ENCODE data around the gene LGALS3BP. TPM values are rescaled to one million over a fixed set of nuclear protein-coding genes. Genes with fewer than 3 reads are reported as not detected.

LGALS3BP gene, protein sequence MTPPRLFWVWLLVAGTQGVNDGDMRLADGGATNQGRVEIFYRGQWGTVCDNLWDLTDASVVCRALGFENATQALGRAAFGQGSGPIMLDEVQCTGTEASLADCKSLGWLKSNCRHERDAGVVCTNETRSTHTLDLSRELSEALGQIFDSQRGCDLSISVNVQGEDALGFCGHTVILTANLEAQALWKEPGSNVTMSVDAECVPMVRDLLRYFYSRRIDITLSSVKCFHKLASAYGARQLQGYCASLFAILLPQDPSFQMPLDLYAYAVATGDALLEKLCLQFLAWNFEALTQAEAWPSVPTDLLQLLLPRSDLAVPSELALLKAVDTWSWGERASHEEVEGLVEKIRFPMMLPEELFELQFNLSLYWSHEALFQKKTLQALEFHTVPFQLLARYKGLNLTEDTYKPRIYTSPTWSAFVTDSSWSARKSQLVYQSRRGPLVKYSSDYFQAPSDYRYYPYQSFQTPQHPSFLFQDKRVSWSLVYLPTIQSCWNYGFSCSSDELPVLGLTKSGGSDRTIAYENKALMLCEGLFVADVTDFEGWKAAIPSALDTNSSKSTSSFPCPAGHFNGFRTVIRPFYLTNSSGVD
- total RNA-seq (2016; rRNA removed; fragmentation: Illumina TruSeq; extraction: Trizol) (116 and 332 TPM in 2 replicates), polyA plus RNA-seq (2011; rRNA removed) (137 and 185 TPM in 2 replicates), polyA minus RNA-seq (2011; rRNA and poly(A)+ RNA removed; ENCODE audit: low replicate concordance) (165 and 565 TPM in 2 replicates), Bru-seq, nascent RNA (percentile 87 among the genes with signal in this experiment), BruChase-seq, experiment 1, labeled RNA remaining after a 6-hour chase (percentile 93 among the genes with signal in this experiment), BruChase-seq, experiment 2, labeled RNA remaining after a 2-hour chase (percentile 87 among the genes with signal in this experiment)
- 62.3 and 63.4 TPM in 2 replicates for total RNA-seq (2016; cell fraction: cytosol; rRNA removed; fragmentation: Illumina TruSeq; extraction: Trizol; ENCODE audit: low read depth)
- total RNA-seq (2016; cell fraction: insoluble cytoplasmic fraction; rRNA removed; fragmentation: Illumina TruSeq; extraction: Trizol) = 116 and 342 TPM in 2 replicates
- total RNA-seq (2016; cell fraction: membrane; rRNA removed; fragmentation: Illumina TruSeq; extraction: Trizol) = 57.6 and 60.1 TPM in 2 replicates
- 311 and 384 TPM in 2 replicates for total RNA-seq (2016; cell fraction: nucleus; rRNA removed; fragmentation: Illumina TruSeq; extraction: Trizol)
- polyA plus RNA-seq (2011; cell fraction: cytosol; rRNA removed) = 89.4 and 111 TPM in 2 replicates
- 667 and 704 TPM in 2 replicates for polyA plus RNA-seq (2011; cell fraction: nucleus; rRNA removed)
- polyA plus RNA-seq (2012) = 341 and 458 TPM in 2 replicates
- 36.8 and 37.2 TPM in 2 replicates for polyA plus RNA-seq (2016; cell fraction: cytosol; fragmentation: Illumina TruSeq; extraction: Trizol; ENCODE audit: low read depth)
- polyA plus RNA-seq (2016; cell fraction: insoluble cytoplasmic fraction; fragmentation: Illumina TruSeq; extraction: Trizol; ENCODE audit: low read depth) = 103 and 140 TPM in 2 replicates
- polyA plus RNA-seq (2016; cell fraction: membrane; fragmentation: Illumina TruSeq; extraction: Trizol; ENCODE audit: low read depth) = 41.5 and 48.5 TPM in 2 replicates
- polyA plus RNA-seq (2016; cell fraction: nucleus; fragmentation: Illumina TruSeq; extraction: Trizol; ENCODE audit: insufficient read depth, low read depth) = 669 and 711 TPM in 2 replicates
- polyA minus RNA-seq (2011; cell fraction: cytosol; rRNA and poly(A)+ RNA removed) = 316 and 377 TPM in 2 replicates
- polyA minus RNA-seq (2011; cell fraction: nucleus; rRNA and poly(A)+ RNA removed) = 112 and 148 TPM in 2 replicates
- long read RNA-seq, experiment 1, transcript LGALS3BP-202 (5 exons, 936 nt) = minor isoform, 24 of 647 reads
- long read RNA-seq, experiment 1, transcript LGALS3BP-201 (6 exons, 2,405 nt) = major isoform, 504 of 647 reads
- long read RNA-seq, experiment 1, transcript LGALS3BP-210 (3 exons, 882 nt) = minor isoform, 6 of 647 reads
- long read RNA-seq, experiment 1, partial matches to known transcripts = 44 of 647 reads
- long read RNA-seq, experiment 1, other reads (novel, unspliced or antisense) = 64 of 647 reads
- long read RNA-seq, experiment 2, transcript LGALS3BP-202 (5 exons, 936 nt) = minor isoform, 24 of 1,309 reads
- long read RNA-seq, experiment 2, transcript LGALS3BP-210 (3 exons, 882 nt) = minor isoform, 14 of 1,309 reads
- long read RNA-seq, experiment 2, transcript LGALS3BP-201 (6 exons, 2,405 nt) = major isoform, 927 of 1,309 reads
- long read RNA-seq, experiment 2, partial matches to known transcripts = 123 of 1,309 reads
- long read RNA-seq, experiment 2, other reads (novel, unspliced or antisense) = 217 of 1,309 reads

DNA sequence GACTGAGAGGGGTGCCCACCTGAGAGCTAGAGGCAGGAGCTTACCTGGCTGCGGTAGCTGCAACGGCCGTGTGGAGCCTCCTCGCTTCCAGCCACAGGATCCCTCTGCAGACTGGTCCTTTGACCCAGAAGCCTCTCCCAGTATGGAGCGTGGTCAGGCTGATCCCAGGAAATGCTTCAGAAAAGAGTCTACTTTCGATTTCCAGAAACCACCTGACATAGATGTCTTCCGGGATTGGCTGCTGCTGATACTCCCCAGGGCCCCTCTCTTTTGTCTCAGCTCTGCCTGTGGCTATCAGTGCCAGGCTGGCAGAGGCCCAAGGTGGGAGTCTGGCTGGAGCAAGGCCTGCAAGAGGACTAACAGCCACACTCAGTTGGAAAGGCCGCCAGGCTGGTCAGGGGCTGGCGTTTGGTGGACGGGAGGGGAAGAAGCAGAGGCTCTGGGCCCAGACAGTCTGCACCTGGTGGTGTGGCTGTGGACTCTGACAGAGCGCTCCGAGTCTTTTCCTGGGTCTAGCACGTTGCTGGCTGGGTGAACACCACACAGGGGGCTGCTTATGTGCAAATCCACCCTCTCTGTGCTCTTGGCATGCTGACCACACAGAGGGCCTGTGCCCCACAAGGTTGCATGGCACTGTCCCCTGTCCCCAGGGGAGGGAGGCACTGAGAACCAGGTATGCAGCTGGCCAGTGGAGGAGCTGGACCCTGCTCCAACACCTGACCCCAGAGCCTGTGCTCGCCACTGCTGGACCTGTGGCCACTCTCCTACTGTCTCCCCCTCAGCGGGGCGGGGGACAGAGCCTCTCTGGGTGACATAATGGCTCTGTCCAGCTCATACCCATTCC lies at the start of gene LGALS3BP:
LGALS3BP (minus strand) TSS at position 144 of the 844 bp plus-strand sequence. CDS start 2,732 bp downstream, outside the sequence.
- Histone ChIP-seq H3K4me3 (replicated peaks in 1 of 3; ENCODE audit: insufficient read depth in 1 of 3, low read depth in 2 of 3, low read length in 3 of 3) (peak within 1 kb of the TSS; percentile 73 to 84 (median 81)), H3K4me2 (ENCODE audit: low read depth, low read length) (peak within 1 kb of the TSS; percentile 96), H3K27me3 (ENCODE audit: control insufficient read depth in 1 of 2, insufficient read depth in 2 of 2, low read length in 2 of 2) (no peaks in the 10 kb centered on the region; a peak in 1 of 5 replicates), H2AFZ (ENCODE audit: low read length) (no peak within 1 kb of the TSS), H3K9ac (ENCODE audit: insufficient read depth, low read depth, low read length) (peak within 1 kb of the TSS; percentile 90), H3K27ac (ENCODE audit: extremely low read length, insufficient read depth, low read length) (peak within 1 kb of the TSS; percentile 88), H3K79me2 (ENCODE audit: insufficient read depth, low read length) (peaks cover 23% of the 10 kb centered on the region), H3K36me3 (replicated peaks in 1 of 2; ENCODE audit: control insufficient read depth in 1 of 2, insufficient read depth in 2 of 2, low read length in 2 of 2) (peaks cover 6 to 27% of the 10 kb centered on the region in 2 experiments), H3K9me3 (ENCODE audit: low read length) (no peaks in the 10 kb centered on the region), H3K4me1 (ENCODE audit: insufficient read depth, low read length) (peaks cover 55% of the 10 kb centered on the region), H4K20me1 (ENCODE audit: insufficient read depth, low read length) (peaks cover 14% of the 10 kb centered on the region; the same call in 1 of the 2 replicates)
- TSS peak; percentile 99 for BruUV-seq (replicated peaks)
- WGBS (ENCODE audit: low lambda C conversion rate) = 0% methylated on average over 13 of the region's 16 CpGs
- ChIA-PET CTCF (ENCODE audit: low intra/inter-chr PET ratio, low total read pairs) (interaction anchor here (0.9 kb wide), 1 partner anchor 9 kb away, joined by 4 read pairs; no protein-coding TSS in a partner anchor), POLR2A (interaction anchor here (0.6 to 4.6 kb wide), 33 partner anchors 9 to 857 kb away, joined by 3 to 51 read pairs (median 5); partner anchors contain the start of genes CANT1, ENGASE and USP36)
- FAIRE-seq (peak; percentile 100), ATAC-seq (peak; percentile 92), DNase-seq (ENCODE audit: low spot score) (peak; percentile 97)
- intact Hi-C loops (cut with micrococcal nuclease; ENCODE audit: unreplicated experiment) (loop anchor here (2.0 kb wide), 1 partner anchor 29 kb away; the partner anchor contains the start of gene CANT1), in situ Hi-C loops (cut with HindIII; ENCODE audit: extremely low pct_ligation_motif_present, low pct_unique_long_range_greater_than_20kb) (no loop called here)
- TF ChIP-seq ZNF530 (CRISPR knock-in tag; IDR thresholded peaks at IDR 0.05; ENCODE audit: low read depth) (no peak), NR3C1 (CRISPR knock-in tag; IDR thresholded peaks at IDR 0.05) (no peak), KAT2B (IDR thresholded peaks at IDR 0.05; ENCODE audit: borderline replicate concordance, low read depth, low read length) (no peak), PRPF4 (IDR thresholded peaks at IDR 0.05; ENCODE audit: low read depth, low read length, poor library complexity, severe bottlenecking) (no peak), ZBTB7B (CRISPR knock-in tag; IDR thresholded peaks at IDR 0.05) (peak; percentile 67), ZBTB21 (CRISPR knock-in tag; IDR thresholded peaks at IDR 0.05) (no peak), TP53 (CRISPR knock-in tag; conservative IDR thresholded peaks at IDR 0.05) (0 out of 2 replicates have a peak, but pooled peaks have one; percentile 24), ZMYM3 (CRISPR knock-in tag; IDR thresholded peaks at IDR 0.05) (0 out of 2 replicates have a peak, but pooled peaks have one; percentile 8), KLF6 (CRISPR knock-in tag; IDR thresholded peaks at IDR 0.05) (peak; percentile 45), ZNF329 (CRISPR knock-in tag; IDR thresholded peaks at IDR 0.05; ENCODE audit: low read depth) (peak; percentile 69; the same call in 1 of the 2 replicates)
- TF ChIP-seq, protein P1, sequence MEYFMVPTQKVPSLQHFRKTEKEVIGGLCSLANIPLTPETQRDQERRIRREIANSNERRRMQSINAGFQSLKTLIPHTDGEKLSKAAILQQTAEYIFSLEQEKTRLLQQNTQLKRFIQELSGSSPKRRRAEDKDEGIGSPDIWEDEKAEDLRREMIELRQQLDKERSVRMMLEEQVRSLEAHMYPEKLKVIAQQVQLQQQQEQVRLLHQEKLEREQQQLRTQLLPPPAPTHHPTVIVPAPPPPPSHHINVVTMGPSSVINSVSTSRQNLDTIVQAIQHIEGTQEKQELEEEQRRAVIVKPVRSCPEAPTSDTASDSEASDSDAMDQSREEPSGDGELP (IDR thresholded peaks at IDR 0.05; ENCODE audit: borderline replicate concordance, low read depth) = peak; percentile 42
- TF ChIP-seq, protein P2, sequence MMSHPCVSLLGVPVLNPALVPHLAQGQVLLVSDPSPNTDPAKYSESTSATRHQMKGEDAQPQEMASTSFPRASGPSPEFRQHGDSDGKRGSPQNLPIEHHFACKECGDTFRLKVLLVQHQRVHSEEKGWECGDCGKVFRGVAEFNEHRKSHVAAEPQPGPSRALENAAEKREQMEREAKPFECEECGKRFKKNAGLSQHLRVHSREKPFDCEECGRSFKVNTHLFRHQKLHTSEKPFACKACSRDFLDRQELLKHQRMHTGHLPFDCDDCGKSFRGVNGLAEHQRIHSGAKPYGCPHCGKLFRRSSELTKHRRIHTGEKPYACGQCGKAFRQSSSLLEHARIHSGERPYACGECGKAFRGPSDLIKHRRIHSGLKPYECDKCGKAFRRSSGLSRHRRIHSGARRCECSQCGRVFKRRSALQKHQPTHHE (CRISPR knock-in tag; IDR thresholded peaks at IDR 0.05; ENCODE audit: borderline replicate concordance) = peak; percentile 77; the same call in 1 of the 2 replicates

All from HepG2 (cell line).